ENCODE measurements around the gene MYL3.

DNA sequence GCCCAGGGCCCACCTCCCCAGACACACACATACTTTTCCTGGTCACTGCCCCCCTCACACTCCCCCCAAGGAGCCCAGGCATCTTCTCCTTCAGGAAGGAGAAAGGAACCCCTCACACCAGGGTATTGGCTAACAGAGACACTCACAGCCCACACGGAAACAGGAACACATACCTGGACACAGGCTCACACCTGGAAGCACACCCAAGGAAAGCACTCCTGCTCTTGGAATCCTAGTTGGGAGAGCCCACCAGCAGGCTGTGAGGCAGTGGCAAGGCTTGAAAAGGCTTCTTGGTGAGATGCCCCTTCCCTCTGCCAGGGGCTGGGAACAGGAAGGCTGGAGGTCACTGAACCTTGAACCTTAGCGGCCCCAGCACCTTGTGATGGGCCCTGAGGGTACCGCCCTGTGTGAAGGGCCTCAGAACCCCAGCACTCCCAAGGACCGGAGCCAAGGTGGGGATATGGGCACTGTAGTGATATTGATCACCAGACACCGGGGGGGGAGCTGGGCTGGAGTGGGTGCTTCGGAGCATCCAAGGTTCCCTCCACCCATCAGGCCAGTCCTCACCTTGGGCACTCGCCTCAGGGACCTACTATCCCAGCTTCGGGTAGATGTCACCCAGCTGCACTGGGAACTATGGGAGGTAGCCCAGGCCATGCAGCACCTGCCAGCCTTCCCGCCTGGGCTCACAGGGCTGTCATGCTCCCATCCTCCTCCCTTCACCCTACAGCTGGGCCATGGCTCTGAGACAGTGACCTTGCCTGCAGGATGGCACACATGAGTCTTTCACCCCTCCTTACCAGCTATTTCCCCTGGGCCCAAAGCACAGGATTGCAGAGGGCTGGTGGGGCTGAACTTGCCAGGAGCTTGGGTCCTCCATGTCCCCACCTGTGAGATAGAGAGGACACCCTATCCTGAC lies 16.4 kb downstream of the MYL3 start:
- TF ChIP-seq, protein P1, sequence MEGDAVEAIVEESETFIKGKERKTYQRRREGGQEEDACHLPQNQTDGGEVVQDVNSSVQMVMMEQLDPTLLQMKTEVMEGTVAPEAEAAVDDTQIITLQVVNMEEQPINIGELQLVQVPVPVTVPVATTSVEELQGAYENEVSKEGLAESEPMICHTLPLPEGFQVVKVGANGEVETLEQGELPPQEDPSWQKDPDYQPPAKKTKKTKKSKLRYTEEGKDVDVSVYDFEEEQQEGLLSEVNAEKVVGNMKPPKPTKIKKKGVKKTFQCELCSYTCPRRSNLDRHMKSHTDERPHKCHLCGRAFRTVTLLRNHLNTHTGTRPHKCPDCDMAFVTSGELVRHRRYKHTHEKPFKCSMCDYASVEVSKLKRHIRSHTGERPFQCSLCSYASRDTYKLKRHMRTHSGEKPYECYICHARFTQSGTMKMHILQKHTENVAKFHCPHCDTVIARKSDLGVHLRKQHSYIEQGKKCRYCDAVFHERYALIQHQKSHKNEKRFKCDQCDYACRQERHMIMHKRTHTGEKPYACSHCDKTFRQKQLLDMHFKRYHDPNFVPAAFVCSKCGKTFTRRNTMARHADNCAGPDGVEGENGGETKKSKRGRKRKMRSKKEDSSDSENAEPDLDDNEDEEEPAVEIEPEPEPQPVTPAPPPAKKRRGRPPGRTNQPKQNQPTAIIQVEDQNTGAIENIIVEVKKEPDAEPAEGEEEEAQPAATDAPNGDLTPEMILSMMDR (conservative IDR thresholded peaks at IDR 0.05; ENCODE audit: low read depth, low read length) = no peak
- TF ChIP-seq POLR2A (IDR thresholded peaks at IDR 0.05; ENCODE audit: low read depth, low read length) (no peak), RAD21 (IDR thresholded peaks at IDR 0.05; ENCODE audit: low read length) (no peak), CHD1 (IDR thresholded peaks at IDR 0.05; ENCODE audit: low read depth, low read length) (no peak), MXI1 (IDR thresholded peaks at IDR 0.05; ENCODE audit: borderline replicate concordance, low read depth, low read length) (no peak), SMC3 (IDR thresholded peaks at IDR 0.05; ENCODE audit: low read depth, low read length) (no peak), CEBPB (IDR thresholded peaks at IDR 0.05; ENCODE audit: low read depth, low read length) (no peak), MAFK (IDR thresholded peaks at IDR 0.05; ENCODE audit: low read depth, low read length) (no peak), NFE2L2 (IDR thresholded peaks at IDR 0.05; ENCODE audit: low read depth, low read length) (no peak), RFX5 (IDR thresholded peaks at IDR 0.05; ENCODE audit: low read depth, low read length) (no peak), BHLHE40 (IDR thresholded peaks at IDR 0.05; ENCODE audit: low read depth, low read length) (no peak)
- TF ChIP-seq, protein P2, sequence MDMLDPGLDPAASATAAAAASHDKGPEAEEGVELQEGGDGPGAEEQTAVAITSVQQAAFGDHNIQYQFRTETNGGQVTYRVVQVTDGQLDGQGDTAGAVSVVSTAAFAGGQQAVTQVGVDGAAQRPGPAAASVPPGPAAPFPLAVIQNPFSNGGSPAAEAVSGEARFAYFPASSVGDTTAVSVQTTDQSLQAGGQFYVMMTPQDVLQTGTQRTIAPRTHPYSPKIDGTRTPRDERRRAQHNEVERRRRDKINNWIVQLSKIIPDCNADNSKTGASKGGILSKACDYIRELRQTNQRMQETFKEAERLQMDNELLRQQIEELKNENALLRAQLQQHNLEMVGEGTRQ (IDR thresholded peaks at IDR 0.05; ENCODE audit: low read depth, low read length) = no peak
- TF ChIP-seq, protein P3, sequence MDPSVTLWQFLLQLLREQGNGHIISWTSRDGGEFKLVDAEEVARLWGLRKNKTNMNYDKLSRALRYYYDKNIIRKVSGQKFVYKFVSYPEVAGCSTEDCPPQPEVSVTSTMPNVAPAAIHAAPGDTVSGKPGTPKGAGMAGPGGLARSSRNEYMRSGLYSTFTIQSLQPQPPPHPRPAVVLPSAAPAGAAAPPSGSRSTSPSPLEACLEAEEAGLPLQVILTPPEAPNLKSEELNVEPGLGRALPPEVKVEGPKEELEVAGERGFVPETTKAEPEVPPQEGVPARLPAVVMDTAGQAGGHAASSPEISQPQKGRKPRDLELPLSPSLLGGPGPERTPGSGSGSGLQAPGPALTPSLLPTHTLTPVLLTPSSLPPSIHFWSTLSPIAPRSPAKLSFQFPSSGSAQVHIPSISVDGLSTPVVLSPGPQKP (IDR thresholded peaks at IDR 0.05; ENCODE audit: borderline replicate concordance, low read depth, low read length) = no peak
